CD4-positive, alpha-beta T cell treated with Interleukin-6 at 100 ng/mL for 8 hours (primary cell): ENCODE results near the gene KXD1.
"Not testable (repeated sequence)": the region's sequence is repeated elsewhere in the genome, so short reads cannot be mapped to it uniquely, and the experiment has no call there.

Source experiments
- DNase-seq: peaks from one replicate; pipeline ENCODE4 v3.0.0-alpha.2; 2020; ENCODE audit warnings: mixed read lengths, low spot score

Gene KXD1

DNA sequence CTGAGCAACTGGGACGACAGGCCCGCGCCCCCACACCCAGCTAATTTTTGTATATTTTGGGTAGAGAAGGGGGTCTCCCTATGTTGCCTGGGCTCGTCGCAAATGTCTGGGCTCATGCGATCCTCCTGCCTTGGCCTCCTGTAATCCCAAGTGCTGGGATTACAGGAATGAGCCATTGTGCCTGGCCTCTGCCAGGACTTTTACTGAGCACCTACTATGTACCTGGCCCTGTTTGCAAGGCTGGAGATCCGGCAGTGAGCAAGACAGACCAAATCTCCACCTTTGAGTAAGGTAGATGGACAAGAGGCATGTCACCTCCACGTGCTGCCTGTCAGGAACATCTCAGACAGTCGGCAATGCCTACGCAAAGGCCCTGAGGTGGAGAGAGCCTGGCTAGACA, 21.2 kb upstream of the KXD1 start:
- DNase-seq = no peak

DNA sequence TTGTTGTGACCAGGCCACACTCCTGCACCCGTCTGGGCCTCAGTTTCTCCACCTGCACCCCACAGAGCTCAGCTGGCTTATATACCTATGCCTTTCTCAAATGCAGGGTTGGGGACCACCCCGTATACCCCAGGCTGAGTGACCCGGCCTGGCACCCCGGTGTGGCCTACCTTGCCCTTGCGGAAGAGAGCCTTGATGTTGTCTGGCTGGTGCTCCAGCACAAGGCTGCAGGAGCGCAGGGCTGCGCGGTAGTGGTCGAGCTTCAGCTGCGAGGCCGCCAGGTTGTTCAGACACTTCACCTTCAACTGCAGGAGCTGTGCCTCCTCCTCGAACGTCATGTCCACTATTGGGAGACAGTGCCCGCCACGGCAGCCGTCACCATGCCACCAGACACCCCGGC, 20.2 kb upstream of the KXD1 start:
- DNase-seq = no peak

DNA sequence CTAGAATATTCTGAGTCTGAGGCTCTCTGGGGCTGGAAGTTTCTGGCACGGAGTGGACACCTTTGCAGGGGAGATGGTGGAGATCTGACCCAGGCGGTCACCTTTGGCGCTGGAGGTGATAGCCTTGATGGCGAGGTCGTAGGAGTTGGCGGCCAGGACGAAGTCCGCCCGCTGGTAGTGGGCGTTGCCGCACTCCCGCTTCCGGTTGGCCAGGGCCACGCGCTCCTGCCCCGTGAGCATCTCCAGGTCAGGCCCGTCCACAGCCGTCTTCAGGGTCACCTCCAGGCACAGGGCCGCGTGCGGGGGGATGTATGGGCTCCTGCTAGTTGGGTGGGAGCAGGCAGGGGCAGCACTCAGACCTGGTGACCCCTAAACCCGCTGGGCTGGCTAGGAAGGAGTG, 19.6 kb upstream of the KXD1 start:
- DNase-seq = no peak

DNA sequence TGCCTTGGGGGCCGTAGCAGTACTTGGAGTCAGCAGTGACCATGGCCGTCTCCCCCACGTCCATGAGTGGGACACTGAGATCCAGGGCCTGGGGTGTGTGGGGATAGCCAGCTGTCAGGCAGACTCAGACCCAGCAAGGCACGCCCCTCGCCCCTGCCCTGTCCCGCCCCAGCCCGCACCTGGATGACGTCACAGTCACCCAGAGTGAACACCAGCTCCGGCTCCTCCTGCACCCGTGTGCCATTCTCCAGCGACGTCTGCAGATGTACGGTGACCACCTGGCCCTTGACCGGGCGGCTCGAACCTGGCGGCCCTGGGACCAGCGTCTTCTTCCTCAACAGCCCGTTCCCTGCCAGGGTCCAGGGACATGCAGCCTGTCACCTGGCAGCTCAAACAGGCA, 18.3 kb upstream of the KXD1 start:
- no peak for DNase-seq

DNA sequence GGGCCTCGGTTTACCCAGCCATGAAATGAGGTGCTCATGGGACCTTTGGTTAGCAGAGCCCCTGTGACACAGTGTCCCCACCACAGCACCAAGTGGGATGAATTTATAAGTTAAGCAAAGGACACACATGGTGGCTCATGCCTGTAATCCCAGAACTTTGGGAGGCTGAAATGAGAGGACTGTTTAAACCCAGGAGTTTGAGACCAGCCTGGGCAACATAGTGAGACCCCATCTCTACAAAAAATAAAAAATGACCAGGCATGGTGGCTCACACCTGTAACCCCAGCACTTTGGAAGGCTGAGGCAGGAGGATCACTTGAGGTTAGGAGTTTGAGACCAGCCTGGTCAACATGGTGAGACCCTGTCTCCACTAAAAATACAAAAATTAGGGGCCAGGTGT, 17.5 kb upstream of the KXD1 start:
- DNase-seq = not testable (repeated sequence)

DNA sequence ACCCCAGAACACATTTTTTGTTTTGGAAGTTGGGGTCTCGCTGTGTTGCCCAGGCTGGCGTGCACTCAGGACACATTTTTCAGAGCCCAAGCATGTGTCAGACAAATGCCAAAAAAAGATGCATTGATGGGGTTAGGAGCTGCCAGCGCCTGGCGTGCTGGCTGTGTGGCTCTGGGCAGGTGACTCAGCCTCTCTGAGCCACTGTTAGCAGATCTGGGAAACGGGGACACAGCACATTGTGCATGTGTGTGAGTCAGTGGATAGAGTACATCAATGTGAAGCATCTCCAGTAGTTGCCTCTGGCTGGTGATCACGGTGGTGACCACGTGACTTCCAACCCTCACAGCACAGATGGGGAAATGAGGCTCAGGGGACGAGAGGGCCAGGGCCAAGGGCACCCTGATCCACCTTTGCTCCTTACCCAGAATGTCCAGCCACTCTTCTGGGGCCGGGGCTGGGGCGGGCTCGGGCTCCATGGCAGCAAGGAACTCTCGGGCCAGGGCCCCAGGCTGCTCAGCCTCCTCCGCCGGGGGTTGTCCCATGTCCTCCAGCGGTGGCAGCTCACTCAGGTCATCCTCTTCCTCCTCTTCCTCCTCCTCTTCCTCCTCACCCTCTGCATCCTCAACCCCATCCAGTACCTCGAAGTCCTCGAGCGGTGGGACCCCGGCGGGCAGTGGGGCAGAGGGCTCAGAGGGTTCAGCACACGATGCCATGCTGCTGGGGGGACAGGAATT, 16.2 kb upstream of the KXD1 start:
- no peak for DNase-seq

DNA sequence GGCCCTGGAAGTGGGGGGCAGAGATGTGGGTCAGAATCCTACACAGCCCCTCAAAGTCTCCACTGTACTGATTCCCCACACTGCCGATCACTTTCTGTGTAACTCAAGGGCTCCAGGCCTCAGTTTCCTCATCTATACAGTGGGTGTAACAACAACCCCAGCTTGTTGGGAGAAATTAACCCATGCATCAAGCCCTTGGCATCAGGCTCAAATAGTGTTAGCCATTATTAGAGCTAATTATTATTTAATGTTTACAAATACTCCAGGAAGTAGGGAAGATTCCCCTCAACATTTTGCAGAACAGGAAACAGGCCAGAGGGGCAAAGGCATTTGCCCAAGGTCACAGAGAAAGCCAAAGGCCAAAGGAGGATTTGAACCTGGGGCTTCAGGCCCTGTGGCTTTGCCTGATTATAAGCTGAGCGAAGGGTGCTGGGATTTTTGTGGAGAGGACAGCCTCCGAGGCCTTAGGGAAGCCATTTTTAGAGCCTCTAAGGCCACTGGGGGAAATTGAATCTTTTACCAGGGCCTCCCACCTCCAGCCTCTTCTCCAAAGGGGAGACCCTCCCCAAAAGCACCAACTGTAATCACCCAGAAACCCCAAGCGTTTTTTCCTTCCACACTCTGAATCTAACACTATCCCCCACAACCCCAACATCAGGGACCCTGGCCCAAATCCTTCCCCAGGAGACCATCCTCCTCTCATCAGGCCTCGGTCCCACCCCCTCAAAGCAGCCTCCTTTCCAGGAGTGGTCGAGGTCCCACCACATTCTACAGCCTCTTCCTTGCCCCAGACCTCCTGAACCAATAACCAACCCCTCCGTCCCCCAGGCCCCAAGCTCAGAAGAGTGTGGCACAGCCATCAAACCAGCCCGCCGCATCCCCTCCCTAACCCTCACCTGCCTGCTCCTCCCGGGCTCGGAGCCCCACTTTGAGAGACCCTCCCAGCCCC, 15.4 kb upstream of the KXD1 start:
- DNase-seq = no peak

DNA sequence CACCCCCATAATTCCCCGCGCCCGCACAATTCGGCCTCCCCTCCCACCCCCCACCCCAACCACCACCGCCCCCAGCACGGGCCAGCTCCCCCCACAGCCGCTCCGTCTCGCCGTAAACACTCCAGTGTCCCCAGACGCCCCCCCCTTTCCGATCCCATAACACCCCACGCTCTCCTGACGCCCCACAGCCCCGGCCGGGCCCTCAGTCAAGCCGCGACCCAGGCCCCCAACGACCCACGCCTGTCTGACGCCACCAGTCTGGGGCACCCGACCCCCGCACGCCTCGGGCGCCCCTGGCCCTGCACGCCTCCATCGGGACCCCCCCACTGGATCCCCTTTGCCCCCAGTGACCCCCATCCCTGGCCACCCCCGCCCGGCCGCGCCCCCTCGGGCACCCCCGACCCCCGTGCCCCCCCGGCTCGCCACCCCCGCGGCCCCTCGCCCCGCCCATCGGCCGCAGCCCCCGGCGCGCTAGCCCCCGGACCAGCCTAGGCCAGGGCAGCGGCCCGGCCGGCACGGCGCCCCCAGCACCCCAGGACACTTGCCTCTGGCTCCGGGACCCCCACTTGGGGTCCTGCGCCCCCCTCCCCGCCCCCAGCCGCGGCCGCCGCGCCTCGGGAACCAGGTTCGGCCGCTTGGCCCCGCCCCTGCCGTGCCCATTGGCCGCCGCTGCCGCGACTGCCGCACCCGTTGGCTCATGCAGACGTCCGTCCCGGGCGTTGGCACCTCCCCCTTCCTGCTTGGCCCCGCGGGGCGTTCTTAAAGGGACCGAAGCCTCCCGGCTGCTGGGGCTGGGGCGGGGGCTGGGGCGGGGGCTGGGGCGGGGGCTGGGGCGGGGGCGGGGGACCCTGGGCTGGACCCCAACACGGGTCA, 14.5 kb upstream of the KXD1 start, which contains the start of gene FKBP8:
Gene FKBP8 (minus strand): TSS at position 633 of the 873 bp plus-strand sequence. CDS start 1,603 bp downstream, outside the sequence.
- DNase-seq = peak; percentile 92

DNA sequence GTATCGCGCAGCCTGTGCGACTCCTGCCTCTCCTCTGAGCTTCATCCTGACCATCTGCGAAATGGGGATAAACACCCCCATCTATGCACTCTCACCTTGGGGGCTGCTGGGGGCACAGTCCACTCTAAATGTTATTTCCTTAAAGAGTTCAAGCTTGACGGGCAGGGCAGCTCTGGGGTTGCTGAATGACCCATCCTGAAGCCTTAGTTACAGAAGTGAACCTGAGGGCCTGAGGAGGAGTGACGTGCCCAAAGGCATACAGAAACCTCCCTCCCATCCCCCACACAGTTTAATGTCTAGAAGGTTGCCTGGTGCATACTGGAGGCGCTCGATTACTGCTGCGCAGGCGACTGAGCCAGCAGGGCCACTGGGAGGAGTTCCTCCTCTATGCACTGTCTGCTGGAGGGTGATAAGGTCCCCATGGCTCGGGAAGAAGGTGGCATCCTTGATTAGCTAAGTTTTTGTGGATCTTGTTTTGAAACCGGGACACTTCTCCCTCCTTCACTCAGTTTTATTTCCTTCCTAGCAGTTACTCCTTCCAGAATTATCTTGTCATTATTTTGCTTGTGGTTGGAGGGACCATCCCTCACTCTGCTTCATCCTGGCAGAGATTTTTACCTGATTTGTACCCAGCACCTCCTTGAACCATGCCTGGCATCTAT, 13.7 kb upstream of the KXD1 start:
- DNase-seq = peak; percentile 87

DNA sequence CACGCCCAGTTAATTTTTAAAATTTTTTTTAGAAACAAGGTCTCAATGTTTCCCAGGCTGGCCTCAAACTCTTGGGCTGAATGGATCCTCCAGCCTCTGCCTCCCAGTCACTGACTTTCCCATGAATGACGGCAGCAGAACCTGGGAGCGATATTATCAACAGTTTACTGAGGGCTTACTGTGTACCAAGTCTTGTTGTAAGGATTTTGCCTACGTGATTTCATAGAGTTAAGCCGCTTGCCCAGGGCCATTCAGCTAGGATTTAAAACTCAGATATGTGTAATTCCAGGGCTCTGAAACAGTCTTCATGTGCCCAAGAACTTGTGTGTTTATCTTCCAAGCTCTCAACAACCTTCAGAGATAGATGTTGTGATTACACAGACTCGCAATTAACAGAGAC, 6.0 kb upstream of the KXD1 start:
- no peak for DNase-seq

DNA sequence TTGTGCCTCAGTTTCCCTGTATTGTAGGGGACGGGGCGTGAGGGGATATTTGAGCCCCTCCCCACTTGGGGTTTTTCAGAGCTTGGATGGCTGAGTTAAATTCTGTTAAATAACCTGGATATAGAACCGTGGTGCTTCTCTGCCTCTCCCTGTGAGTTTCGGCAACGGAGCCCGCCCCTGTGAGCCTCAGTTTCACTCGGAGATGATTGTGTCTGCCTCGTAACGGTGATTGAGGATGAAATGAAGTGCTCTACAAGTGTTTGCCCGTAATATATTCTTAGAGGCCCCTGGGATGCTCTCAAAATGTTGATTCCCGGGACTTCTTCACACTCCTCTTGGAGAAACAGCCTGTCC, 509 bp downstream of the KXD1 start:
- DNase-seq = no peak

DNA sequence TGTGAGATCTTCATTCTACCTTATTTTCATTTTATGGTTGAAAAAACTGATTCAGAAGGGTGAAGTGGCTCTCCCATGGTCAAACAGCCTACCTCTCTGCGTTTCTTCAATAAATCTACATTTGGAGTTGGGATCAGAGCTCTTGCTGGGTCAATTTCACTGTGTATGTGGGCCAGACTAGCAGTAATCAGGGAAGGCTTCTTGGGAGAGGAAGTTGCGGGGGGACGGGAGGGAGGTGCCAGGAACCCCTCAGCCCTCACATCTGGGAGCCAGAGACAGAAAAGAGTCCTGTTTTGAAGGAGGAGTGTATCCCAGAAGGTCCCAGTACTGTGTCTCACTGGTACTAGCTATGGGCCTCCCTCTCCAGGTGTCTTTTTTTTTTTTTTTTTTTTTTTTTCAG, 934 bp downstream of the KXD1 start:
- no peak for DNase-seq

DNA sequence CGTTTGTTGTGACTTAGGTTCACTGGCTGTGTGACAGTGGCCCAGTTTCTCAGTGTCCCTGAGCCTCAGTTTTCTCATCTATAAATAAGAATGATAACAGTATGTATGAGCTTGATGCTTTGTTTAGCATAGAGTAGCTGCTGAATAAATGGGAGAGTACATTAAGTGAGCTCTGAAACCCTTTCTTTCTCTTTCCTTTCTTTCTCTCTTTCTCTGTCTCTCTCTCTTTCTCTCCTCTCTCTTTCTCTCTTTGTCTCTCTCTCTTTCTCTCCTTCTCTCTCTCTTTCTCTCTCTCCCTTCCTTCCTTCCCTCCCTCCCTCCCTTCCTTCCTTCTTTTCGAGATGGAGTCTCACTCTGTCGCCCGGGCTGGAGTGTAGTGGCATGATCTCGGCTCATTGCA, 2.0 kb downstream of the KXD1 start:
- DNase-seq = no peak

DNA sequence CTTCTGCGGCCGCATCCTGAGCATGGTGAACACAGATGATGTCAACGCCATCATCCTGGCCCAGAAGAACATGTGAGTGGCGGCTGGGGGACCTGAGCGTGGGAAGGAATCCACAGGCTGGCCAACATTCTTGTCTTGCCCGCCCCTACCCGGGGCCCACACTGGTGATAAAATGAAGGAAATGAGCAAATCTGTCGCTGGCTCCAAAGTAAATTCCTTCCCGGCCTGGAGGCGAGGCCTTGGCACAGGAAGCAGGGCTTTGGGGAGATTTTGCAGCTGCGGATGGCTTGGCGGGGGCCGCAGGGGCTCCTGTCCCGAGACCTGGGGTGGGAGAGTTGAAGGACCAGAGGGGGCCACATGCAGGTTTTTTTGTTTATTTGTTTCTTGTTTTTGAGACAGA, 4.4 kb downstream of the KXD1 start:
- DNase-seq = no peak

DNA sequence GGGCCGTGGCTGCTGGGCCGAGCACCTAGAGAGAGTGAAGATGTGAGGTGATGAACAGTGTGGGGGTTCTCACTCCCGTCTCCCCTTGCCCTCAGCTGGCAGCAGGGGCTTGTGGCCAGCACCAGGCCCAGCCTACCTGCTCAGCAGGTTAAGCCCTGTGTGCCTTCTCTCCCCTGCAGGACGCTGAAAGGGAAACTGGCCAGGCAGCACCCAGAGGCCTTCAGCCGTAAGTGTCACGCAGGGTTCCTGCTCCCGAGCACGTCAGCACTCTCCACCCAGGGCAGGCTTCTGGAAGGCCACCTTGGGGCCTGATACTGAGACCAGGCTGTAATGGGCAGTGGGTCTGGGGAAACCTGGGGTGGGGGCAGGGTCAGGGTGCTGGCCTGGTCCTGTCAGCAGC, 9.3 kb downstream of the KXD1 start:
- no peak for DNase-seq

DNA sequence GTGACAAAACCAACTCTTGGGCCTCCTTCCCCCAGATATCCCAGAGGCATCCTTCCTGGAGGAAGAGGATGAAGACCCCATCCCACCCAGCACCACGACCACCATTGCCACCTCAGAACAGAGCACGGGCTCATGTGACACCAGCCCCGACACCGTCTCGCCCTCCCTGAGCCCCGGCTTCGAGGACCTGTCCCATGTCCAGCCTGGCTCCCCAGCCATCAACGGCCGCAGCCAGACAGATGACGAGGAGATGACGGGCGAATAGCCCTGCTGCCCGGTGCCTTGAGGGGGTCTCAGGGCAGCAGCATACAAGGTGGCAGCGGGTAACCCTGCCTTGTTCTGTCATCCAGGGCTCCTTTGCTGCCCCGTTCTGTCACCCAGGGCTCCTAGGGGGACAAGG, 10.7 kb downstream of the KXD1 start:
- DNase-seq = no peak

DNA sequence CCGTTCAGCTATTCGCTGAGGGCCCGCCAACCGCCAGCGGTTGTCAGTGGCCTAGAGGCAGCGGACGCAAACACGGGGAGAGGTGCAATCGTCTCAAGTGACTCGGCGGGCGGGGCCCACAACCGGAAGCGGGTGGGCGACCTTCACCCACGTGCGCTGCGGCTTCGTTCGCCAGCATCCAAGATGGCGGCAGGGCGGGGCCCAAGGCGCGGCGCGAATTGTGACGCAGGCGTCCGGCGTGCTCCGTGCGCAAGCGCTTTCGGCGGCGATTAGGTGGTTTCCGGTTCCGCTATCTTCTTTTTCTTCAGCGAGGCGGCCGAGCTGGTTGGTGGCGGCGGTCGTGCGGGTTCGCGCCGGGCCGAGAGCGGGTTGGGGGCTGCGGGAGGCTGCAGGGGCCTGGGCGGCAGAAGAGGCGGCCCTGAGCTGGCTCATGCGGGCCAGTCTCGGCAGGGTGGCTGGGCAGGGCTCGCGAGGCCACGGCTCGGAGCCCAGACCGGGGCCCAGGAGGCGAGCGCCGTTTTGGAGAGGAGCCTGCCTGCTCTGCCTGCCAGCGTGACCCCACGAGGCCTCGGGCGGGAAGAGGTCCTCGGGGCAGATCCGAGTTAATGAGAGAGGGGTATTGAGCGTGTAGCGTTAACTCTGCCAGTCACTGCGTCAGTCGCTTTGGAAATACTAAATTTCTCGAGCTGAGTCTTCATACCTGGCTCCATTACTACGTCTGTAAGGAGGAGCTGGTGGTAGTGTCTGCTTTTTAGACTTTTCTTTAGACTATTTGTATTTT, 14.1 kb downstream of the KXD1 start, which contains the start of gene UBA52:
Gene UBA52 (plus strand): TSS at position 294 of the 781 bp plus-strand sequence. CDS start 1,444 bp downstream, outside the sequence.
- peak; percentile 97 for DNase-seq

DNA sequence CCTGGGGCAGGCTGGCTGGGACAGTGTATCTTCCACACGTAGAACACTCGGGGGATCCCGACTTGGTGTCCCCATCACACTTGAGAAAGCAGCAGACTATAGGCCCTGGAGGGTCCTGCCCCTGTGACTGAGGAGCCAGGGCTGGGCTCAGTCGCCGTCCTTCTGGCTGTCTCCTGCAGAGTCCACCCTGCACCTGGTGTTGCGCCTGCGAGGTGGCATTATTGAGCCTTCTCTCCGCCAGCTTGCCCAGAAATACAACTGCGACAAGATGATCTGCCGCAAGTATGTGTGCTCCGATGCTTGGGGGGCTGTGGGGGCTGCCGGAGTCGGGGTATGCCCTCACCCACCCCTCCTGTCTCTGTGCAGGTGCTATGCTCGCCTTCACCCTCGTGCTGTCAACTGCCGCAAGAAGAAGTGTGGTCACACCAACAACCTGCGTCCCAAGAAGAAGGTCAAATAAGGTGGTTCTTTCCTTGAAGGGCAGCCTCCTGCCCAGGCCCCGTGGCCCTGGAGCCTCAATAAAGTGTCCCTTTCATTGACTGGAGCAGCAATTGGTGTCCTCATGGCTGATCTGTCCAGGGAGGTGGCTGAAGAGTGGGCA, 17.1 kb downstream of the KXD1 start:
- DNase-seq = no peak

DNA sequence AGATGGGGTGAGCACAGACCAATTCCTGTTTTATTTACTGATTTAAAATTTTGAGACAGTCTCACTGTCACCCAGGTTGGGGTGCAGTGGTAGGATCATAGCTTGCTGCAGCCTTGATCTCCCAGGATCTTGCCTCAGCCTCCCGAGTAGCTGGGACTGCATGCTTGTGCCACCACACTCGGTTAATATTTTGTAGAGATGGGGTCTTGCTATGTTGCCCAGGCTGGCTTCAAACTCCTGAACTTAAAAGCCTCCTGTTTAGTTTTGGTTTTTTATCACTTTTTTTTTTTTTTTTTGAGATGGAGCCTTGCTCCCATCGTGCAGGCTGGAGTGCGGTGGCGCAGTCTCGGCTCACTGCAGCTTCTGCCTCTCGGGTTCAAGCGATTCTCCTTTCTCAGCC, 18.7 kb downstream of the KXD1 start:
- DNase-seq = no peak

DNA sequence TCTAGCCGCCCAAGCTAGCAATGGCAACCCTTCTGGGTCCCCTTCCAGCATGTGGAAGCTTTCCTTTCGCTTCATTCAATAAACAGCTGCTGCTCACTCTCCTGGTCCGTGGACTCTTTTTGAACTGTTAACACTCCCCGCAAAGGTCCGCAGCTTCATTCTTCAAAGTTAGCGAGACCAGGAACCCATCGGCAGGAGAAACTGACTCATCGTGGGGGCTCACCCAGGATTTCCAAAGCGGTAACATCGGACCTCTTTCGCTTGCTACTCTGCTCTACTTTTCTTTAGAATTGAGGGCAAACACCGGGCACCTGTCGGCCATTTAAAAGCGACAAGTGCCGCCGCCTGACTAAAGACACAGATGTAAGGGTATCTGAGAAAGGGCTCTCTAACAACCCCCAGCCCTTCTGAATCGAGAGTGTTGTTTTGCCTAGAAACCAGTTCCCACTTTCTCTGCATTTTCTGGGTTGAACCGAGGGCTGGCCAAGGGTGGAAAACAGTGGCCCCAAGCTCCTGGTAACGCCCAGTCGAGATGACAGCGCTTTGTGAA, 19.8 kb downstream of the KXD1 start:
- DNase-seq = no peak
